HCT116 (cell line): Measurements from ENCODE around the gene ANXA7. TPM values are rescaled to one million over a fixed set of nuclear protein-coding genes. Genes with fewer than 3 reads are reported as not detected.

Experiments used
- ATAC-seq: fragments of 200-7000 bp; cut with Tn5 transposase; 2 replicates; pipeline ENCODE4 v1.9.1; 2020; ENCODE audit warnings: mild to moderate bottlenecking, moderate library complexity
- BruUV-seq: library from RNA; stranded (reverse); fragments of 400-500 nt; replicated peaks from 2 replicates; lab custom pipeline; 2021; lab: Mats Ljungman, UMichigan
- CTCF ChIA-PET: fragments of 300-600 bp; sonication (Branson Sonifier 250); formaldehyde crosslinking; loops from one replicate; lab custom pipeline; 2021; ENCODE audit warnings: antibody characterized with exemption; lab: Charles Lee
- POLR2A ChIA-PET: fragments of 300-600, 350-600 bp; sonication (Branson Sonifier 250); formaldehyde crosslinking; loops from one replicate; lab custom pipeline; 2021; ENCODE audit warnings: antibody characterized with exemption; lab: Charles Lee
- RAD21 ChIA-PET, 2 experiments: fragments of 300-600 bp; sonication (Branson Sonifier 250); formaldehyde crosslinking; loops; one replicate each; lab custom pipeline; 2023; ENCODE audit warnings: low total read pairs in 2 of 2; ENCODE audit not compliant: uncharacterized antibody in 2 of 2, unreplicated experiment in 2 of 2, low non-redundant PET in 1 of 2; lab: Charles Lee
- DNase-seq: peaks from one replicate; pipeline ENCODE4 v3.0.0-alpha.2; 2010; ENCODE audit warnings: low read depth, low spot score
- H2AFZ ChIP-seq: fragments of 200-600 bp; shearing (Covaris generic), sonication (generic); 2 replicates; pipeline ENCODE4 v1.6.1; 2017; ENCODE audit warnings: low read depth, mixed run types, mixed read lengths, antibody characterized with exemption, low read length; ENCODE audit not compliant: poor library complexity, severe bottlenecking
- H3K27ac ChIP-seq: 2 replicates; pipeline ENCODE4 v1.5.1; 2012; ENCODE audit warnings: low read depth, low read length
- H3K27me3 ChIP-seq: fragments of 200-600 bp; sonication (generic); 2 replicates; pipeline ENCODE4 v1.6.1; 2016; ENCODE audit warnings: mixed run types, low read length, mixed read lengths; ENCODE audit not compliant: insufficient read depth
- H3K36me3 ChIP-seq, 2 experiments: fragments of 200-500 bp in 1 of 2; fragments of 200-600 bp in 1 of 2; sonication (Bioruptor generic) in 1 of 2; sonication (generic) in 1 of 2; 2 replicates each; pipeline versions ENCODE4 v1.5.1 to v1.6.1; 2014 to 2016; ENCODE audit warnings: low read length in 2 of 2, inconsistent platforms in 1 of 2, mixed read lengths in 1 of 2, mixed run types in 1 of 2; ENCODE audit not compliant: insufficient read depth in 2 of 2, control insufficient read depth in 1 of 2
- H3K4me1 ChIP-seq, 2 experiments: fragments of 200-600 bp in 1 of 2; sonication (generic) in 1 of 2; 2 replicates each; pipeline versions ENCODE4 v1.5.1 to v1.6.1; 2012 to 2017; ENCODE audit warnings: low read length in 2 of 2, inconsistent platforms in 1 of 2, mild to moderate bottlenecking in 1 of 2, mixed read lengths in 1 of 2, mixed run types in 1 of 2, moderate library complexity in 1 of 2; ENCODE audit not compliant: insufficient read depth in 2 of 2, control insufficient read depth in 1 of 2
- H3K4me2 ChIP-seq: fragments of 200-600 bp; sonication (generic); 2 replicates; pipeline ENCODE4 v1.6.1; 2017; ENCODE audit warnings: mixed run types, low read length, mixed read lengths
- H3K4me3 ChIP-seq, 2 experiments: fragments of 200-600 bp in 1 of 2; sonication (generic) in 1 of 2; replicated peaks in 1 of 2; 2 replicates each; pipeline ENCODE4 v1.5.1; 2011 to 2016; ENCODE audit warnings: low read length in 2 of 2, control low read depth in 1 of 2, low read depth in 1 of 2, mild to moderate bottlenecking in 1 of 2, mixed read lengths in 1 of 2, mixed run types in 1 of 2
- H3K79me2 ChIP-seq: fragments of 200-600 bp; sonication (generic); 2 replicates; pipeline ENCODE4 v1.6.1; 2017; ENCODE audit warnings: mild to moderate bottlenecking, mixed run types, low read length, moderate library complexity, mixed read lengths; ENCODE audit not compliant: insufficient read depth
- H3K9ac ChIP-seq: fragments of 200-600 bp; sonication (generic); 2 replicates; pipeline ENCODE4 v1.6.1; 2016; ENCODE audit warnings: low read length, mixed read lengths
- H3K9me2 ChIP-seq: fragments of 200-600 bp; sonication (generic), shearing (Covaris generic); 2 replicates; pipeline ENCODE4 v1.6.1; 2017; ENCODE audit warnings: mixed run types, mild to moderate bottlenecking, moderate library complexity; ENCODE audit not compliant: insufficient read depth
- H3K9me3 ChIP-seq, 2 experiments: fragments of 200-500 bp in 1 of 2; fragments of 200-600 bp in 1 of 2; sonication (Bioruptor generic) in 1 of 2; sonication (generic) in 1 of 2; 2 replicates each; pipeline ENCODE4 v1.6.1; 2014 to 2017; ENCODE audit warnings: low read length in 2 of 2, mixed read lengths in 2 of 2, inconsistent platforms in 1 of 2, low read depth in 1 of 2, mild to moderate bottlenecking in 1 of 2, mixed run types in 1 of 2, moderate library complexity in 1 of 2; ENCODE audit not compliant: control insufficient read depth in 1 of 2, insufficient read depth in 1 of 2
- H4K20me1 ChIP-seq: fragments of 200-600 bp; sonication (generic), shearing (Covaris generic); 2 replicates; pipeline ENCODE4 v1.6.1; 2017; ENCODE audit warnings: mixed run types, mild to moderate bottlenecking, moderate library complexity; ENCODE audit not compliant: insufficient read depth
- CBX3 ChIP-seq: IDR thresholded peaks from 2 replicates; pipeline ENCODE4 v1.6.1; 2012; ENCODE audit warnings: low read depth
- EGR1 ChIP-seq: IDR thresholded peaks from 2 replicates; pipeline ENCODE4 v1.6.1; 2012; ENCODE audit warnings: low read depth
- ELF1 ChIP-seq: IDR thresholded peaks from 2 replicates; pipeline ENCODE4 v1.6.1; 2012; ENCODE audit warnings: low read depth, borderline replicate concordance
- EZH2 ChIP-seq: fragments of 200-600 bp; sonication (generic); IDR thresholded peaks from 2 replicates; pipeline ENCODE4 v1.6.1; 2017; ENCODE audit warnings: antibody characterized with exemption, mixed run types
- EZH2phosphoT487 ChIP-seq: fragments of 200-600 bp; IDR thresholded peaks from 2 replicates; pipeline ENCODE4 v1.6.1; 2018; ENCODE audit warnings: antibody characterized with exemption, borderline replicate concordance
- FOSL1 ChIP-seq: IDR thresholded peaks from 2 replicates; pipeline ENCODE4 v1.6.1; 2012; ENCODE audit warnings: low read depth
- JUND ChIP-seq: IDR thresholded peaks from 2 replicates; pipeline ENCODE4 v1.6.1; 2012
- RAD21 ChIP-seq: IDR thresholded peaks from 2 replicates; pipeline ENCODE4 v1.6.1; 2012; ENCODE audit warnings: low read depth, mild to moderate bottlenecking
- SIN3A ChIP-seq: IDR thresholded peaks from 2 replicates; pipeline ENCODE4 v1.6.1; 2012; ENCODE audit warnings: low read depth
- SRF ChIP-seq: IDR thresholded peaks from 2 replicates; pipeline ENCODE4 v1.6.1; 2012; ENCODE audit warnings: low read depth
- TCF7L2 ChIP-seq: IDR thresholded peaks from 2 replicates; pipeline ENCODE4 v1.7.0; 2011; ENCODE audit warnings: borderline replicate concordance, inconsistent platforms; ENCODE audit not compliant: insufficient read depth, insufficient read length; ENCODE audit errors: extremely low read depth
- YY1 ChIP-seq: IDR thresholded peaks from 2 replicates; pipeline ENCODE4 v1.6.1; 2011; ENCODE audit warnings: low read length, low read depth, moderate library complexity, mild to moderate bottlenecking; ENCODE audit not compliant: insufficient replicate concordance; ENCODE audit errors: extremely low read depth
- ZNF274 ChIP-seq: fragments of 200-500 bp; sonication (Bioruptor generic); IDR thresholded peaks from 2 replicates; pipeline ENCODE4 v1.6.1; 2014; ENCODE audit warnings: mild to moderate bottlenecking, low read depth, low read length, inconsistent platforms
- intact Hi-C: fragments of 100-400 bp; cut with micrococcal nuclease; formaldehyde crosslinking; loops from 2 replicates; pipeline ENCODE4 v1.10.0; 2022
- total RNA-seq: library from RNA; stranded (reverse); gene quantifications from one replicate; pipeline ENCODE4 v1.2.1, GENCODE V29; 2021; ENCODE audit not compliant: unreplicated experiment
- TF ChIP-seq, protein P1 (sequence below): IDR thresholded peaks from 2 replicates; pipeline ENCODE4 v1.6.1; 2012; ENCODE audit warnings: low read depth
- TF ChIP-seq, protein P2 (sequence below): IDR thresholded peaks from 2 replicates; pipeline ENCODE4 v1.6.1; 2012
- TF ChIP-seq, protein P3 (sequence below): IDR thresholded peaks from 2 replicates; pipeline ENCODE4 v1.6.1; 2012

Gene ANXA7
- total RNA-seq, 1 experiment from 2014 or later = 105 TPM

- TF ChIP-seq, protein P1, sequence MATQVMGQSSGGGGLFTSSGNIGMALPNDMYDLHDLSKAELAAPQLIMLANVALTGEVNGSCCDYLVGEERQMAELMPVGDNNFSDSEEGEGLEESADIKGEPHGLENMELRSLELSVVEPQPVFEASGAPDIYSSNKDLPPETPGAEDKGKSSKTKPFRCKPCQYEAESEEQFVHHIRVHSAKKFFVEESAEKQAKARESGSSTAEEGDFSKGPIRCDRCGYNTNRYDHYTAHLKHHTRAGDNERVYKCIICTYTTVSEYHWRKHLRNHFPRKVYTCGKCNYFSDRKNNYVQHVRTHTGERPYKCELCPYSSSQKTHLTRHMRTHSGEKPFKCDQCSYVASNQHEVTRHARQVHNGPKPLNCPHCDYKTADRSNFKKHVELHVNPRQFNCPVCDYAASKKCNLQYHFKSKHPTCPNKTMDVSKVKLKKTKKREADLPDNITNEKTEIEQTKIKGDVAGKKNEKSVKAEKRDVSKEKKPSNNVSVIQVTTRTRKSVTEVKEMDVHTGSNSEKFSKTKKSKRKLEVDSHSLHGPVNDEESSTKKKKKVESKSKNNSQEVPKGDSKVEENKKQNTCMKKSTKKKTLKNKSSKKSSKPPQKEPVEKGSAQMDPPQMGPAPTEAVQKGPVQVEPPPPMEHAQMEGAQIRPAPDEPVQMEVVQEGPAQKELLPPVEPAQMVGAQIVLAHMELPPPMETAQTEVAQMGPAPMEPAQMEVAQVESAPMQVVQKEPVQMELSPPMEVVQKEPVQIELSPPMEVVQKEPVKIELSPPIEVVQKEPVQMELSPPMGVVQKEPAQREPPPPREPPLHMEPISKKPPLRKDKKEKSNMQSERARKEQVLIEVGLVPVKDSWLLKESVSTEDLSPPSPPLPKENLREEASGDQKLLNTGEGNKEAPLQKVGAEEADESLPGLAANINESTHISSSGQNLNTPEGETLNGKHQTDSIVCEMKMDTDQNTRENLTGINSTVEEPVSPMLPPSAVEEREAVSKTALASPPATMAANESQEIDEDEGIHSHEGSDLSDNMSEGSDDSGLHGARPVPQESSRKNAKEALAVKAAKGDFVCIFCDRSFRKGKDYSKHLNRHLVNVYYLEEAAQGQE = no peak
- TF ChIP-seq EZH2phosphoT487 (no peak), CBX3 (no peak), TCF7L2 (no peak), ZNF274 (no peak), ELF1 (no peak), FOSL1 (no peak), SIN3A (no peak)
These were observed 48.9 kb downstream of the ANXA7 start (continued) for GRCh38 chr10:73364964-73365363.

DNA sequence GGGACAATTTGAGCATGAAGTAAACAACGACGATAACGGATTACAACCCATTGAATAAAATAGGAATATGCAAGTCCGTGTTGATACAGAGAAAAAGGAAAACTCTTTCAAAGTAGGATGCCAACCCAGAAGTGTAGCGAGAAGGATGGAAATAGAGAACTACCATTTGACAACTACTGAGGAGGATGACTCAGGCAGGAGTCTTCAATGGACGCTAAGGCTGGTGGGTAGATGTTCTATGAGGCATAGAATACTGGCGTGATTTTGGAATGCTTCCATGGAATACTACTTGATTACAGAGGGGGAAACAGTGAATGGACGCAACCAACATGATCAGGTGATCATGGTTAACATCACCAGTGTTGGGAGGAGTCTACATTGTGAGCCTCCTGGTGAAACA lies 54.4 kb downstream of the ANXA7 start:
- Histone ChIP-seq H3K9me3 (no peaks in the 10 kb centered on the region), H3K79me2 (no peaks in the 10 kb centered on the region), H3K36me3 (no peaks in the 10 kb centered on the region; a peak in 1 of 4 replicates), H3K9me2 (no peaks in the 10 kb centered on the region), H3K27me3 (no peaks in the 10 kb centered on the region)
- CTCF ChIA-PET = no interaction called here
- RAD21 ChIA-PET = no interaction called here
- TF ChIP-seq EGR1 (no peak), EZH2phosphoT487 (no peak), ZNF274 (no peak), YY1 (no peak), JUND (no peak), SRF (no peak), RAD21 (no peak), SIN3A (no peak), EZH2 (no peak)
- TF ChIP-seq, protein P2, sequence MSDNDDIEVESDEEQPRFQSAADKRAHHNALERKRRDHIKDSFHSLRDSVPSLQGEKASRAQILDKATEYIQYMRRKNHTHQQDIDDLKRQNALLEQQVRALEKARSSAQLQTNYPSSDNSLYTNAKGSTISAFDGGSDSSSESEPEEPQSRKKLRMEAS = no peak
- TF ChIP-seq, protein P3, sequence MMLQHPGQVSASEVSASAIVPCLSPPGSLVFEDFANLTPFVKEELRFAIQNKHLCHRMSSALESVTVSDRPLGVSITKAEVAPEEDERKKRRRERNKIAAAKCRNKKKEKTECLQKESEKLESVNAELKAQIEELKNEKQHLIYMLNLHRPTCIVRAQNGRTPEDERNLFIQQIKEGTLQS = no peak
- TF ChIP-seq, all 23 proteins: peak for 0
- intact Hi-C loops = no loop called here
- no TSS peak for BruUV-seq
- Histone ChIP-seq H4K20me1 (no peaks in the 10 kb centered on the region), H3K4me1 (no peaks in the 10 kb centered on the region), H3K4me3 (no peak overlapping the region), H3K27ac (no peak overlapping the region), H3K9ac (no peak overlapping the region), H3K4me2 (no peak overlapping the region), H2AFZ (no peak overlapping the region)
- no peak for DNase-seq
- no peak for ATAC-seq
- POLR2A ChIA-PET = no interaction called here
